ENCODE measurements around the gene SMIM23.

DNA sequence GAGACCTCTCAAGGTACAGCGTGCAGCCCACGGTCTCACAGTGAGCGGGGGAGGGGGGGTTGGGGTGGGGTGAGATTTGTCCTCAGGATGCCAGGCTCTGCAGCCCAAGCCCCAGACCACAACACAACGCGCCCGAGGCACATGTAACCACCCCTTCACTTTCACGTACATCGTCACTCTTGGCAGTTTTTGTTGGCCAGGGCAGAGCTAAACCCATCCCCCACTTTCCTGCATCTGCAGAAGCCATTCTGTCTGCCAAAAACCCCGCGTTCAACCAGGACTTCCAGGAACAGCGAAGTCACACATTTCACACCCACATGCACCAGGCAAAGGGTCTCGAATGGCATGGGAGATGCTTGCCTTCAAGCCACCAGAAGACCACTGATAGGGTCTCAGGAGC is 9.4 kb upstream of the SMIM23 start:
- TF ChIP-seq SNAI2 (CRISPR knock-in tag; IDR thresholded peaks at IDR 0.05) (no peak), OSR1 (CRISPR knock-in tag; IDR thresholded peaks at IDR 0.05) (no peak), ZFP3 (CRISPR knock-in tag; IDR thresholded peaks at IDR 0.05) (no peak), ZFP30 (CRISPR knock-in tag; IDR thresholded peaks at IDR 0.05) (no peak), PPARA (CRISPR knock-in tag; IDR thresholded peaks at IDR 0.05; ENCODE audit: borderline replicate concordance) (no peak), ZNF565 (CRISPR knock-in tag; conservative IDR thresholded peaks at IDR 0.05; ENCODE audit: low read depth) (no peak), ESRRG (CRISPR knock-in tag; IDR thresholded peaks at IDR 0.05) (no peak), ZC3H10 (CRISPR knock-in tag; IDR thresholded peaks at IDR 0.05) (no peak), ZNF8 (CRISPR knock-in tag; IDR thresholded peaks at IDR 0.05) (no peak), ISL1 (CRISPR knock-in tag; IDR thresholded peaks at IDR 0.05) (no peak)
- TF ChIP-seq, protein P1, sequence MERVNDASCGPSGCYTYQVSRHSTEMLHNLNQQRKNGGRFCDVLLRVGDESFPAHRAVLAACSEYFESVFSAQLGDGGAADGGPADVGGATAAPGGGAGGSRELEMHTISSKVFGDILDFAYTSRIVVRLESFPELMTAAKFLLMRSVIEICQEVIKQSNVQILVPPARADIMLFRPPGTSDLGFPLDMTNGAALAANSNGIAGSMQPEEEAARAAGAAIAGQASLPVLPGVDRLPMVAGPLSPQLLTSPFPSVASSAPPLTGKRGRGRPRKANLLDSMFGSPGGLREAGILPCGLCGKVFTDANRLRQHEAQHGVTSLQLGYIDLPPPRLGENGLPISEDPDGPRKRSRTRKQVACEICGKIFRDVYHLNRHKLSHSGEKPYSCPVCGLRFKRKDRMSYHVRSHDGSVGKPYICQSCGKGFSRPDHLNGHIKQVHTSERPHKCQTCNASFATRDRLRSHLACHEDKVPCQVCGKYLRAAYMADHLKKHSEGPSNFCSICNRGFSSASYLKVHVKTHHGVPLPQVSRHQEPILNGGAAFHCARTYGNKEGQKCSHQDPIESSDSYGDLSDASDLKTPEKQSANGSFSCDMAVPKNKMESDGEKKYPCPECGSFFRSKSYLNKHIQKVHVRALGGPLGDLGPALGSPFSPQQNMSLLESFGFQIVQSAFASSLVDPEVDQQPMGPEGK (CRISPR knock-in tag; IDR thresholded peaks at IDR 0.05; ENCODE audit: borderline replicate concordance), result no peak
- TF ChIP-seq, protein P2, sequence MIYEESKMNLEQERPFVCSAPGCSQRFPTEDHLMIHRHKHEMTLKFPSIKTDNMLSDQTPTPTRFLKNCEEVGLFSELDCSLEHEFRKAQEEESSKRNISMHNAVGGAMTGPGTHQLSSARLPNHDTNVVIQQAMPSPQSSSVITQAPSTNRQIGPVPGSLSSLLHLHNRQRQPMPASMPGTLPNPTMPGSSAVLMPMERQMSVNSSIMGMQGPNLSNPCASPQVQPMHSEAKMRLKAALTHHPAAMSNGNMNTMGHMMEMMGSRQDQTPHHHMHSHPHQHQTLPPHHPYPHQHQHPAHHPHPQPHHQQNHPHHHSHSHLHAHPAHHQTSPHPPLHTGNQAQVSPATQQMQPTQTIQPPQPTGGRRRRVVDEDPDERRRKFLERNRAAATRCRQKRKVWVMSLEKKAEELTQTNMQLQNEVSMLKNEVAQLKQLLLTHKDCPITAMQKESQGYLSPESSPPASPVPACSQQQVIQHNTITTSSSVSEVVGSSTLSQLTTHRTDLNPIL (CRISPR knock-in tag; IDR thresholded peaks at IDR 0.05; ENCODE audit: low read depth), result no peak

Data from SK-N-SH treated with all-trans-retinoic acid at 6 μM for 48 hours (cell line).